OCI-LY1 (cell line): ENCODE data around the gene HEBP2.

Experiments used
- CTCF ChIP-seq: fragments of 200-600 bp; sonication (generic), shearing (Covaris generic); IDR thresholded peaks from 2 replicates; pipeline ENCODE4 v1.5.1; 2017; ENCODE audit warnings: mild to moderate bottlenecking, antibody characterized with exemption, low read length, moderate library complexity, mixed read lengths
- EZH2 ChIP-seq: fragments of 200-600 bp; sonication (generic), shearing (Covaris generic); IDR thresholded peaks from 2 replicates; pipeline ENCODE4 v1.8.0; 2017; ENCODE audit warnings: borderline replicate concordance, mixed run types, mild to moderate bottlenecking, antibody characterized with exemption, low read length, moderate library complexity, mixed read lengths

GRCh38 chr6:138383776-138384175, 20.2 kb upstream of the HEBP2 start:
- TF ChIP-seq CTCF: no peak
- TF ChIP-seq EZH2: no peak
